Measurements from ENCODE around the gene COL4A2. TPM values are rescaled to one million over a fixed set of nuclear protein-coding genes. Genes with fewer than 3 reads are reported as not detected.

COL4A2 gene
- total and polyA plus RNA-seq, 7 experiments from 2014 or later: 0.05 TPM; not detected in 6

GRCh38 chr13:110421061-110421460 is 114.0 kb downstream of the COL4A2 start:
- Mint-ChIP-seq H3K36me3 (no peaks in the 10 kb centered on the region), H3K9me3 (peaks cover 0 to 8% (median 0%) of the 10 kb centered on the region in 11 donors), H3K27me3 (peaks cover 80 to 96% (median 90%) of the 10 kb centered on the region in 5 donors), H3K4me1 (peaks cover 8 to 18% (median 15%) of the 10 kb centered on the region in 7 donors), H3K27ac (peak overlapping the region in 1 of 9 donors; percentile 11), H3K4me3 (peak overlapping the region in 3 of 10 donors; percentile 2 to 33 (median 31))
- POLR2A ChIA-PET: no interaction called here
- DNase-seq (no peak), ATAC-seq (no peak)
- Histone ChIP-seq H3K9me3 (ENCODE audit: control insufficient read depth in 2 of 3, low read length in 3 of 3) (no peaks in the 10 kb centered on the region), H3K4me1 (ENCODE audit: control insufficient read depth in 2 of 2, insufficient read depth in 2 of 2, low read length in 2 of 2) (peaks cover 0 to 8% of the 10 kb centered on the region in 2 donors), H3K27me3 (ENCODE audit: control insufficient read depth in 2 of 2, insufficient read depth in 2 of 2, low read length in 2 of 2) (peaks cover 0 to 37% of the 10 kb centered on the region in 2 donors), H3K36me3 (ENCODE audit: control insufficient read depth in 2 of 3, insufficient read depth in 3 of 3, low read length in 3 of 3) (no peaks in the 10 kb centered on the region), H3K4me3 (ENCODE audit: low read length) (no peak overlapping the region), H3K27ac (ENCODE audit: low read depth, low read length) (no peak overlapping the region)
- intact Hi-C loops (cut with micrococcal nuclease): no loop called here
- CTCF ChIA-PET: interaction anchor here (1.2 kb wide), 1 partner anchor 9 kb away, joined by 4 read pairs; no protein-coding TSS in a partner anchor

GRCh38 chr13:110421696-110422385 is 114.8 kb downstream of the COL4A2 start:
- H3K27me3 Mint-ChIP-seq: peaks cover 84 to 96% (median 92%) of the 10 kb centered on the region in 5 donors
- Histone ChIP-seq H3K4me3 (ENCODE audit: low read length) (no peak overlapping the region), H3K4me1 (ENCODE audit: control insufficient read depth in 2 of 2, insufficient read depth in 2 of 2, low read length in 2 of 2) (peaks cover 0 to 8% of the 10 kb centered on the region in 2 donors), H3K9me3 (ENCODE audit: control insufficient read depth in 2 of 3, low read length in 3 of 3) (no peaks in the 10 kb centered on the region), H3K27me3 (ENCODE audit: control insufficient read depth in 2 of 2, insufficient read depth in 2 of 2, low read length in 2 of 2) (peaks cover 0 to 37% of the 10 kb centered on the region in 2 donors), H3K27ac (ENCODE audit: low read depth, low read length) (no peak overlapping the region), H3K36me3 (ENCODE audit: control insufficient read depth in 2 of 3, insufficient read depth in 3 of 3, low read length in 3 of 3) (no peaks in the 10 kb centered on the region)
- peak overlapping the region in 3 of 10 donors; percentile 2 to 31 (median 5) for H3K4me3 Mint-ChIP-seq
- peak overlapping the region in 1 of 9 donors; percentile 11 for H3K27ac Mint-ChIP-seq
- peaks cover 8 to 18% (median 15%) of the 10 kb centered on the region in 7 donors for H3K4me1 Mint-ChIP-seq
- ChIA-PET CTCF (no interaction called here), POLR2A (no interaction called here)
- no peaks in the 10 kb centered on the region for H3K36me3 Mint-ChIP-seq
- peak in 7 of 9 donors; percentile 18 to 53 (median 39) for DNase-seq
- intact Hi-C loops (cut with micrococcal nuclease): no loop called here
- H3K9me3 Mint-ChIP-seq: peaks cover 0 to 8% (median 0%) of the 10 kb centered on the region in 11 donors
- peak; percentile 44 for ATAC-seq

GRCh38 chr13:110422913-110423688 is 116.0 kb downstream of the COL4A2 start:
- ATAC-seq: no peak
- no peak overlapping the region for H3K4me3 Mint-ChIP-seq
- H3K4me1 Mint-ChIP-seq: peaks cover 8 to 18% (median 15%) of the 10 kb centered on the region in 7 donors
- POLR2A ChIA-PET: no interaction called here
- Histone ChIP-seq H3K27me3 (ENCODE audit: control insufficient read depth in 2 of 2, insufficient read depth in 2 of 2, low read length in 2 of 2) (peaks cover 0 to 37% of the 10 kb centered on the region in 2 donors), H3K27ac (ENCODE audit: low read depth, low read length) (no peak overlapping the region), H3K36me3 (ENCODE audit: control insufficient read depth in 2 of 3, insufficient read depth in 3 of 3, low read length in 3 of 3) (no peaks in the 10 kb centered on the region), H3K4me3 (ENCODE audit: low read length) (no peak overlapping the region), H3K9me3 (ENCODE audit: control insufficient read depth in 2 of 3, low read length in 3 of 3) (no peaks in the 10 kb centered on the region), H3K4me1 (ENCODE audit: control insufficient read depth in 2 of 2, insufficient read depth in 2 of 2, low read length in 2 of 2) (peaks cover 0 to 8% of the 10 kb centered on the region in 2 donors)
- no peaks in the 10 kb centered on the region for H3K36me3 Mint-ChIP-seq
- DNase-seq: no peak
- H3K27ac Mint-ChIP-seq: no peak overlapping the region
- H3K9me3 Mint-ChIP-seq: peaks cover 0 to 8% (median 0%) of the 10 kb centered on the region in 11 donors
- intact Hi-C loops (cut with micrococcal nuclease): no loop called here
- peaks cover 80 to 95% (median 87%) of the 10 kb centered on the region in 5 donors for H3K27me3 Mint-ChIP-seq
- CTCF ChIA-PET: no interaction called here

GRCh38 chr13:110423689-110424302 is 116.7 kb downstream of the COL4A2 start:
- peaks cover 0 to 31% of the 10 kb centered on the region in 2 donors for H3K27me3 ChIP-seq (ENCODE audit: control insufficient read depth in 2 of 2, insufficient read depth in 2 of 2, low read length in 2 of 2)
- H3K27ac ChIP-seq (ENCODE audit: low read depth, low read length): no peak overlapping the region
- Mint-ChIP-seq H3K27ac (no peak overlapping the region), H3K4me1 (peaks cover 8 to 18% (median 15%) of the 10 kb centered on the region in 7 donors), H3K4me3 (no peak overlapping the region), H3K36me3 (no peaks in the 10 kb centered on the region), H3K9me3 (peaks cover 0 to 8% (median 0%) of the 10 kb centered on the region in 11 donors), H3K27me3 (peaks cover 73 to 92% (median 86%) of the 10 kb centered on the region in 5 donors)
- ATAC-seq (no peak), DNase-seq (no peak)
- no peaks in the 10 kb centered on the region for H3K36me3 ChIP-seq (ENCODE audit: control insufficient read depth in 2 of 3, insufficient read depth in 3 of 3, low read length in 3 of 3)
- POLR2A ChIA-PET: no interaction called here
- intact Hi-C loops (cut with micrococcal nuclease): no loop called here
- CTCF ChIA-PET: no interaction called here
- no peaks in the 10 kb centered on the region for H3K9me3 ChIP-seq (ENCODE audit: control insufficient read depth in 2 of 3, low read length in 3 of 3)
- H3K4me3 ChIP-seq (ENCODE audit: low read length): no peak overlapping the region
- H3K4me1 ChIP-seq (ENCODE audit: control insufficient read depth in 2 of 2, insufficient read depth in 2 of 2, low read length in 2 of 2): peaks cover 0 to 8% of the 10 kb centered on the region in 2 donors

GRCh38 chr13:110424569-110425443 is 117.7 kb downstream of the COL4A2 start:
- DNase-seq (no peak), ATAC-seq (no peak)
- Mint-ChIP-seq H3K9me3 (peaks cover 0 to 8% (median 0%) of the 10 kb centered on the region in 11 donors), H3K27ac (no peak overlapping the region), H3K4me1 (peaks cover 7 to 18% (median 15%) of the 10 kb centered on the region in 7 donors), H3K4me3 (no peak overlapping the region), H3K36me3 (no peaks in the 10 kb centered on the region), H3K27me3 (peaks cover 69 to 87% (median 85%) of the 10 kb centered on the region in 5 donors)
- Histone ChIP-seq H3K4me3 (ENCODE audit: low read length) (no peak overlapping the region), H3K36me3 (ENCODE audit: control insufficient read depth in 2 of 3, insufficient read depth in 3 of 3, low read length in 3 of 3) (no peaks in the 10 kb centered on the region), H3K27me3 (ENCODE audit: control insufficient read depth in 2 of 2, insufficient read depth in 2 of 2, low read length in 2 of 2) (peaks cover 0 to 22% of the 10 kb centered on the region in 2 donors), H3K27ac (ENCODE audit: low read depth, low read length) (no peak overlapping the region), H3K4me1 (ENCODE audit: control insufficient read depth in 2 of 2, insufficient read depth in 2 of 2, low read length in 2 of 2) (peaks cover 0 to 8% of the 10 kb centered on the region in 2 donors), H3K9me3 (ENCODE audit: control insufficient read depth in 2 of 3, low read length in 3 of 3) (no peaks in the 10 kb centered on the region)
- intact Hi-C loops (cut with micrococcal nuclease): no loop called here
- ChIA-PET CTCF (no interaction called here), POLR2A (no interaction called here)

GRCh38 chr13:110425444-110425780 is 118.3 kb downstream of the COL4A2 start:
- POLR2A ChIA-PET: no interaction called here
- Histone ChIP-seq H3K27me3 (ENCODE audit: control insufficient read depth in 2 of 2, insufficient read depth in 2 of 2, low read length in 2 of 2) (peaks cover 0 to 17% of the 10 kb centered on the region in 2 donors), H3K4me3 (ENCODE audit: low read length) (no peak overlapping the region), H3K4me1 (ENCODE audit: control insufficient read depth in 2 of 2, insufficient read depth in 2 of 2, low read length in 2 of 2) (peaks cover 0 to 8% of the 10 kb centered on the region in 2 donors), H3K9me3 (ENCODE audit: control insufficient read depth in 2 of 3, low read length in 3 of 3) (no peaks in the 10 kb centered on the region), H3K27ac (ENCODE audit: low read depth, low read length) (no peak overlapping the region), H3K36me3 (ENCODE audit: control insufficient read depth in 2 of 3, insufficient read depth in 3 of 3, low read length in 3 of 3) (no peaks in the 10 kb centered on the region)
- intact Hi-C loops (cut with micrococcal nuclease): no loop called here
- Mint-ChIP-seq H3K27ac (no peak overlapping the region), H3K36me3 (no peaks in the 10 kb centered on the region), H3K4me3 (no peak overlapping the region), H3K27me3 (peaks cover 66 to 84% (median 79%) of the 10 kb centered on the region in 5 donors), H3K4me1 (peaks cover 7 to 18% (median 15%) of the 10 kb centered on the region in 7 donors), H3K9me3 (peaks cover 0 to 8% (median 0%) of the 10 kb centered on the region in 11 donors)
- ATAC-seq: no peak
- no peak for DNase-seq
- CTCF ChIA-PET: no interaction called here
